Testis (tissue), 2 donors: Measurements from ENCODE around the gene ENAM.

Experiments
- POLR2A ChIP-seq: fragments of 450-650 bp; IDR thresholded peaks from one replicate; pipeline ENCODE4 v1.6.1; 2017; ENCODE audit warnings: antibody characterized with exemption, mild to moderate bottlenecking, moderate library complexity
- TF ChIP-seq, protein P1 (sequence below), 3 experiments: fragments of 450-650 bp in 2 of 3; fragments of 200-600 bp in 1 of 3; sonication (generic) in 1 of 3; IDR thresholded peaks; one replicate each; pipeline ENCODE4 v1.5.1; 2016 to 2019; ENCODE audit warnings: antibody characterized with exemption in 3 of 3, mild to moderate bottlenecking in 2 of 3, moderate library complexity in 1 of 3

DNA sequence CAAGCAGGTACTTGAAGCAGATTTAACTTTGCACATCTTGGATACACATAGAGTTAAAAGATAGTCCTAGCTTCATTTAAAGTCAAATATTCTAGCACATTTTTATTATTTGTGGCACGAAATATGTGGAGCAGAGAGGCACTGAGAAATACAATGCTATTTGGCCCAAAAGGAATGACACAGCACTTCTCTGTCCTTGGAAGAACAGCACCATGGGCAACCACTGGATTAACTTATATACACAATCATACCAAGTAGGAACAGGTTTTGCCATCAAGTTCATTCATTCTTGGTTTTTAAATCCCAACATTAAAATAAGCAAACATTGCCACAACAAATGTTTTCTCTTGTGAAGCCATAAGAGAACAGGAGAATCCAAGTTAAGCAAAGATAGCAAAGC lies 924 bp upstream of the ENAM start:
- TF ChIP-seq, protein P1, sequence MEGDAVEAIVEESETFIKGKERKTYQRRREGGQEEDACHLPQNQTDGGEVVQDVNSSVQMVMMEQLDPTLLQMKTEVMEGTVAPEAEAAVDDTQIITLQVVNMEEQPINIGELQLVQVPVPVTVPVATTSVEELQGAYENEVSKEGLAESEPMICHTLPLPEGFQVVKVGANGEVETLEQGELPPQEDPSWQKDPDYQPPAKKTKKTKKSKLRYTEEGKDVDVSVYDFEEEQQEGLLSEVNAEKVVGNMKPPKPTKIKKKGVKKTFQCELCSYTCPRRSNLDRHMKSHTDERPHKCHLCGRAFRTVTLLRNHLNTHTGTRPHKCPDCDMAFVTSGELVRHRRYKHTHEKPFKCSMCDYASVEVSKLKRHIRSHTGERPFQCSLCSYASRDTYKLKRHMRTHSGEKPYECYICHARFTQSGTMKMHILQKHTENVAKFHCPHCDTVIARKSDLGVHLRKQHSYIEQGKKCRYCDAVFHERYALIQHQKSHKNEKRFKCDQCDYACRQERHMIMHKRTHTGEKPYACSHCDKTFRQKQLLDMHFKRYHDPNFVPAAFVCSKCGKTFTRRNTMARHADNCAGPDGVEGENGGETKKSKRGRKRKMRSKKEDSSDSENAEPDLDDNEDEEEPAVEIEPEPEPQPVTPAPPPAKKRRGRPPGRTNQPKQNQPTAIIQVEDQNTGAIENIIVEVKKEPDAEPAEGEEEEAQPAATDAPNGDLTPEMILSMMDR (IDR thresholded peaks at IDR 0.05), result no peak
- no peak for TF ChIP-seq POLR2A
